ENCODE measurements around the gene ENTREP1. TPM values are rescaled to one million over a fixed set of nuclear protein-coding genes. Genes with fewer than 3 reads are reported as not detected.

ENTREP1 gene
- total RNA-seq, 3 donors from 2014 or later: 3.0 to 52.7 (median 30.5) TPM

DNA sequence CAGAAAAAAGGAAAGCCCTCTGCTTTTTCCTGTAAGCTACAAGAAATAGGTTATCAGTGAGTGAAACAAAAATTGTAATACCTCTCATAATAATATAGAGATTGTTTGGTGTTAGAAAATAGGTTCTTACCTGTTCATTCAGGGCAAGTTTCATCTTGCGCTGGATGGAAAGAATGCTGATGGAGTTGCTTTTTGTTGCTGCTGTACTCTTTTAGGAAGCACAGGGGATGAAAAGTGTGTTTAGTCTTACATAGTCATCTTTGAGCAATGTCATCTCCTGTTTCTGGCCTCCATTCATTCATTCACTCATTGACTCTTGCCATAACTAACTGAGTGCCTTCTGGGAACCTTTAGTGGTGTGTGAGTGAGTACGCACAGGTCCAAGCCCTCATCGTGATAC, 6.4 kb downstream of the ENTREP1 start:
- peak overlapping the region; percentile 54 to 62 for H3K27ac ChIP-seq
- no peaks in the 10 kb centered on the region for H3K4me1 ChIP-seq
- DNase-seq (ENCODE audit: low spot score in 2 of 2): no peak
- intact Hi-C loops (cut with DNase I; ENCODE audit: low total_unique reads): no loop called here
- H3K27me3 ChIP-seq: no peaks in the 10 kb centered on the region
- H3K4me3 ChIP-seq: no peak overlapping the region
- TF ChIP-seq POLR2A (IDR thresholded peaks at IDR 0.05) (no peak), POLR2AphosphoS5 (IDR thresholded peaks at IDR 0.05) (no peak)
- TF ChIP-seq, protein P1, sequence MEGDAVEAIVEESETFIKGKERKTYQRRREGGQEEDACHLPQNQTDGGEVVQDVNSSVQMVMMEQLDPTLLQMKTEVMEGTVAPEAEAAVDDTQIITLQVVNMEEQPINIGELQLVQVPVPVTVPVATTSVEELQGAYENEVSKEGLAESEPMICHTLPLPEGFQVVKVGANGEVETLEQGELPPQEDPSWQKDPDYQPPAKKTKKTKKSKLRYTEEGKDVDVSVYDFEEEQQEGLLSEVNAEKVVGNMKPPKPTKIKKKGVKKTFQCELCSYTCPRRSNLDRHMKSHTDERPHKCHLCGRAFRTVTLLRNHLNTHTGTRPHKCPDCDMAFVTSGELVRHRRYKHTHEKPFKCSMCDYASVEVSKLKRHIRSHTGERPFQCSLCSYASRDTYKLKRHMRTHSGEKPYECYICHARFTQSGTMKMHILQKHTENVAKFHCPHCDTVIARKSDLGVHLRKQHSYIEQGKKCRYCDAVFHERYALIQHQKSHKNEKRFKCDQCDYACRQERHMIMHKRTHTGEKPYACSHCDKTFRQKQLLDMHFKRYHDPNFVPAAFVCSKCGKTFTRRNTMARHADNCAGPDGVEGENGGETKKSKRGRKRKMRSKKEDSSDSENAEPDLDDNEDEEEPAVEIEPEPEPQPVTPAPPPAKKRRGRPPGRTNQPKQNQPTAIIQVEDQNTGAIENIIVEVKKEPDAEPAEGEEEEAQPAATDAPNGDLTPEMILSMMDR (IDR thresholded peaks at IDR 0.05): no peak
- H3K36me3 ChIP-seq: no peaks in the 10 kb centered on the region
- H3K9me3 ChIP-seq: no peaks in the 10 kb centered on the region

DNA sequence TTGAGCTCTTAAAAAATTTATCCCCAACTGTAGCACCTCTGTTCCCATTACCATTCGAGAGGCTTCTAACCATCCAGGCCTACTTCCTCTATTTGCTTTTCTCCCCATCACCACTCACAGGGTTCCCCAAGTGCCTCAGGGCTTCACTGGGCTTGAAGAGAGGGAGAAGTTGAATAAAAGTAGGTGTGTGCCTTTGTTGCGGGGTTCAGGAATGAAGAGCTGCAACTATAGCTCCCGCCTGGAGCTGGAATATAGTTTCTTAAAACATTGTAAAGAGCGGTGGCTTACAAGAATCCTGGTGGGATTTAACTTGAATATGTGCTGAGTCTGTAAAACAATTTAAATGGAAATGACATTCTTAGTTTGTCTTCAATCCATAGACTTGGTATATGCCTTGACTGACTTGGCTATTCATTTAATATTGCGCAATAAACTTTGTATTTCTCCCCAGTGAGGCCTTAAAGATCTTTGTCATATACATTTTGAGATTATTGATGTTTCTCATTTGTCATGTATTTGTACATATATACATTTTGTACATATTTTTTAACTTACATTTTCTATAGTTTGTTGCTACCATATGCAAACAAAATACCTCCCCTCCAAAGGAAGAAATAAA, 7.2 kb downstream of the ENTREP1 start:
- H3K27ac ChIP-seq: peak overlapping the region; percentile 54 to 62
- no peaks in the 10 kb centered on the region for H3K9me3 ChIP-seq
- DNase-seq (ENCODE audit: low spot score in 2 of 2): no peak
- TF ChIP-seq POLR2A (IDR thresholded peaks at IDR 0.05) (no peak), POLR2AphosphoS5 (IDR thresholded peaks at IDR 0.05) (no peak)
- TF ChIP-seq, protein P1 (IDR thresholded peaks at IDR 0.05): no peak
- no peaks in the 10 kb centered on the region for H3K27me3 ChIP-seq
- H3K36me3 ChIP-seq: no peaks in the 10 kb centered on the region
- no peak overlapping the region for H3K4me3 ChIP-seq
- H3K4me1 ChIP-seq: no peaks in the 10 kb centered on the region
- intact Hi-C loops (cut with DNase I; ENCODE audit: low total_unique reads): no loop called here

DNA sequence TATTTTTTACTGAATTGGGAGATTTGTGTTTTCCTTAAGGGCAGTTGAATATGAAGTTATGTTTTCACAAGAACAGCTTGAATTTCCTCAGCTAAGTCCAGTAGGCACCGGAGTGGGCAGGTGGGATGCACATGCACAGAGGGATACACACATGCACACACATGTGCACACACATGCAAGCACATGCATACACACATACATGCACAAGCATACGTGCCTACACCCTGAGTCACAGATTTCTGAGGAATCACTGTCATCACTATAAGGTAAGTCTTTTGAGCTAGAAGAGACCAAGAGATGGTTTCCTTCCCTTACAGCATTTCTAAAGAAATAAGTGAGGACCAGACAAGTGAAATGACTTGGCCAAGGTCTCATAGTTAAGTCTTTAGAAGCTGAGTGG, 8.7 kb downstream of the ENTREP1 start:
- Histone ChIP-seq H3K36me3 (no peaks in the 10 kb centered on the region), H3K4me1 (no peaks in the 10 kb centered on the region), H3K27me3 (no peaks in the 10 kb centered on the region), H3K4me3 (no peak overlapping the region), H3K27ac (no peak overlapping the region), H3K9me3 (no peaks in the 10 kb centered on the region)
- no peak for DNase-seq (ENCODE audit: low spot score in 2 of 2)
- TF ChIP-seq, protein P1 (IDR thresholded peaks at IDR 0.05): no peak
- TF ChIP-seq POLR2AphosphoS5 (IDR thresholded peaks at IDR 0.05) (no peak), POLR2A (IDR thresholded peaks at IDR 0.05) (no peak)
- intact Hi-C loops (cut with DNase I; ENCODE audit: low total_unique reads): loop anchor here (2.0 kb wide), 1 partner anchor 63 kb away; no protein-coding TSS in a partner anchor

DNA sequence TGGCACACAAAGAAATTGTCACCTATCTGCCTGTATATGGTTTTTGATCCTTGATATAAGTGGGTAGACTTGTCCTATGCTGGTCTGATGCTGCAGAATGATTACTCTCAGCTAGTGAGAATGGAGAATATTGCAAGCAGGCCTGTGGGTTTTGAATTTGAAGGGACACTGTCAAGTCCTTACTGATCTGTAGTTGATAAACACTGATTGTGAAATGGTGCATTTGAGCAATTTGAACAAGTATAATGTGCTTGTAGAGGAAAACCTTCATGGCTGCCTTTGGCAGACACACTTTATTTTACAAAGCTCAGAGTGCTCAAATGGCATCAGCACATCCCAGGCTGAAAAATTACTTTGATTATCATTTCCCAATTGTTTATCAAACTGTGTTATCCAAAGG, 9.3 kb downstream of the ENTREP1 start:
- H3K27ac ChIP-seq: no peak overlapping the region
- no peak overlapping the region for H3K4me3 ChIP-seq
- H3K9me3 ChIP-seq: no peaks in the 10 kb centered on the region
- intact Hi-C loops (cut with DNase I; ENCODE audit: low total_unique reads): loop anchor here (2.0 kb wide), 1 partner anchor 62 kb away; no protein-coding TSS in a partner anchor
- H3K36me3 ChIP-seq: no peaks in the 10 kb centered on the region
- no peak for TF ChIP-seq POLR2A (IDR thresholded peaks at IDR 0.05)
- TF ChIP-seq POLR2AphosphoS5 (IDR thresholded peaks at IDR 0.05): no peak
- TF ChIP-seq, protein P1 (IDR thresholded peaks at IDR 0.05): no peak
- DNase-seq (ENCODE audit: low spot score in 2 of 2): no peak
- H3K27me3 ChIP-seq: no peaks in the 10 kb centered on the region
- no peaks in the 10 kb centered on the region for H3K4me1 ChIP-seq

DNA sequence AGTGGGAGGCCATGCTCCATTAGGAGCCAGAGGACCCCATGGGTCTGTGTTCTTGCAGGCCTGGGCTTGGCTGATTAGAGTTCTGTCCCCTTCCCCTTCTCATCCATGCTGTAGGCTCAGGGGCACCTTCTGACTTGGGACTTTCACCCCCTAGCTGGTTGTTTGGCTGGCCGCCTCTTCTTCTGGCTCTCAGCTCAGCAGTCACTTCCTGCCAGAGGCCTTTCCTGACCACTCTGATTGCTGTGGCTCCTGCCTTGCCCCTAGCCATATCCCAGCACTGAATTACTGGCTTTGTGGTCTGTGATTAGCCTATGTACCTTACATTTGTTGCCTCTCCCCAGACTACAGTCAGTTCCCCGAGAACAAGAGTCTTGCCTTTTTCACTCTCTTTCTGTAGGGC, 14.6 kb downstream of the ENTREP1 start:
- TF ChIP-seq POLR2AphosphoS5 (IDR thresholded peaks at IDR 0.05) (no peak), POLR2A (IDR thresholded peaks at IDR 0.05) (no peak)
- TF ChIP-seq, protein P1 (IDR thresholded peaks at IDR 0.05): no peak
- Histone ChIP-seq H3K4me1 (no peaks in the 10 kb centered on the region), H3K4me3 (no peak overlapping the region), H3K36me3 (no peaks in the 10 kb centered on the region), H3K27me3 (no peaks in the 10 kb centered on the region), H3K9me3 (no peaks in the 10 kb centered on the region), H3K27ac (peak overlapping the region; percentile 36 to 48)
- no peak for DNase-seq (ENCODE audit: low spot score in 2 of 2)
- intact Hi-C loops (cut with DNase I; ENCODE audit: low total_unique reads): no loop called here
